ENCODE measurements around the gene FBLN1.

The FBLN1 gene

GRCh38 chr22:45612940-45613339, 110.3 kb downstream of the FBLN1 start:
- H3K79me2 ChIP-seq (ENCODE audit: insufficient read depth, low read length) = no peaks in the 10 kb centered on the region
- H3K27ac ChIP-seq (ENCODE audit: low read depth, low read length) = no peak overlapping the region
- H3K9ac ChIP-seq (ENCODE audit: low read length) = no peak overlapping the region
- H3K4me3 ChIP-seq (ENCODE audit: insufficient read depth, low read length, poor library complexity, severe bottlenecking) = no peak overlapping the region
- TF ChIP-seq EZH2phosphoT487 (conservative IDR thresholded peaks at IDR 0.05; ENCODE audit: low read length) (no peak), CTCF (IDR thresholded peaks at IDR 0.05; ENCODE audit: insufficient read depth, low read length, poor library complexity, severe bottlenecking) (no peak)
- no peaks in the 10 kb centered on the region for H3K36me3 ChIP-seq (ENCODE audit: low read length)
- H3F3A ChIP-seq (ENCODE audit: insufficient read depth) = no peaks in the 10 kb centered on the region
- H3K9me2 ChIP-seq (replicated peaks; ENCODE audit: insufficient read depth, low read length) = no peaks in the 10 kb centered on the region
- no peaks in the 10 kb centered on the region for H4K20me1 ChIP-seq (ENCODE audit: low read depth, low read length)
- no peaks in the 10 kb centered on the region for H3K27me3 ChIP-seq (ENCODE audit: low read length)
- no peak overlapping the region for H2AFZ ChIP-seq (ENCODE audit: low read depth, low read length, severe bottlenecking)
- H3K9me3 ChIP-seq (ENCODE audit: insufficient read depth, low read length) = no peaks in the 10 kb centered on the region
- no peak overlapping the region for H3K4me2 ChIP-seq (ENCODE audit: low read depth, low read length, poor library complexity, severe bottlenecking)

- TF ChIP-seq EZH2phosphoT487 (conservative IDR thresholded peaks at IDR 0.05; ENCODE audit: low read length) (no peak), CTCF (IDR thresholded peaks at IDR 0.05; ENCODE audit: insufficient read depth, low read length, poor library complexity, severe bottlenecking) (no peak)
- H3K4me3 ChIP-seq (ENCODE audit: insufficient read depth, low read length, poor library complexity, severe bottlenecking) = no peak overlapping the region
- no peak overlapping the region for H2AFZ ChIP-seq (ENCODE audit: low read depth, low read length, severe bottlenecking)
- no peaks in the 10 kb centered on the region for H3K79me2 ChIP-seq (ENCODE audit: insufficient read depth, low read length)
- H3K36me3 ChIP-seq (ENCODE audit: low read length) = no peaks in the 10 kb centered on the region
- no peak overlapping the region for H3K27ac ChIP-seq (ENCODE audit: low read depth, low read length)
- no peaks in the 10 kb centered on the region for H3K27me3 ChIP-seq (ENCODE audit: low read length)
- no peaks in the 10 kb centered on the region for H4K20me1 ChIP-seq (ENCODE audit: low read depth, low read length)
- H3K9me3 ChIP-seq (ENCODE audit: insufficient read depth, low read length) = no peaks in the 10 kb centered on the region
- H3K9ac ChIP-seq (ENCODE audit: low read length) = no peak overlapping the region
- H3F3A ChIP-seq (ENCODE audit: insufficient read depth) = no peaks in the 10 kb centered on the region
- no peaks in the 10 kb centered on the region for H3K9me2 ChIP-seq (replicated peaks; ENCODE audit: insufficient read depth, low read length)
- H3K4me2 ChIP-seq (ENCODE audit: low read depth, low read length, poor library complexity, severe bottlenecking) = no peak overlapping the region
Observed at GRCh38 chr22:45615364-45615763, 112.7 kb downstream of the FBLN1 start.

GRCh38 chr22:45616432-45616831, 113.7 kb downstream of the FBLN1 start:
- Histone ChIP-seq H3K79me2 (ENCODE audit: insufficient read depth, low read length) (no peaks in the 10 kb centered on the region), H3K4me3 (ENCODE audit: insufficient read depth, low read length, poor library complexity, severe bottlenecking) (no peak overlapping the region), H3K27me3 (ENCODE audit: low read length) (no peaks in the 10 kb centered on the region), H3K4me2 (ENCODE audit: low read depth, low read length, poor library complexity, severe bottlenecking) (no peak overlapping the region), H3K27ac (ENCODE audit: low read depth, low read length) (no peak overlapping the region), H2AFZ (ENCODE audit: low read depth, low read length, severe bottlenecking) (no peak overlapping the region), H3K9me2 (replicated peaks; ENCODE audit: insufficient read depth, low read length) (no peaks in the 10 kb centered on the region), H4K20me1 (ENCODE audit: low read depth, low read length) (no peaks in the 10 kb centered on the region), H3K9me3 (ENCODE audit: insufficient read depth, low read length) (no peaks in the 10 kb centered on the region), H3K9ac (ENCODE audit: low read length) (no peak overlapping the region), H3F3A (ENCODE audit: insufficient read depth) (no peaks in the 10 kb centered on the region), H3K36me3 (ENCODE audit: low read length) (no peaks in the 10 kb centered on the region)
- TF ChIP-seq EZH2phosphoT487 (conservative IDR thresholded peaks at IDR 0.05; ENCODE audit: low read length) = no peak
- TF ChIP-seq CTCF (IDR thresholded peaks at IDR 0.05; ENCODE audit: insufficient read depth, low read length, poor library complexity, severe bottlenecking) = no peak
